Effector CD8-positive, alpha-beta T cell (primary cell): ENCODE results near the gene IQSEC3.
"Not testable (repeated sequence)": the region's sequence is repeated elsewhere in the genome, so short reads cannot be mapped to it uniquely, and the experiment has no call there.

Source experiments
- DNase-seq: peaks from one replicate; lab custom pipeline; 2025; lab: John Stamatoyannopoulos, UW

IQSEC3 gene

GRCh38 chr12:214003-214741 lies 147.6 kb downstream of the IQSEC3 start, which contains the start of gene SLC6A12:
Gene SLC6A12 (minus strand): TSS chr12:214157. CDS start chr12:209986, 4,171 bp downstream.
- DNase-seq = no peak

- DNase-seq = no peak
These were observed 148.5 kb downstream of the IQSEC3 start for GRCh38 chr12:215116-215515.

DNA sequence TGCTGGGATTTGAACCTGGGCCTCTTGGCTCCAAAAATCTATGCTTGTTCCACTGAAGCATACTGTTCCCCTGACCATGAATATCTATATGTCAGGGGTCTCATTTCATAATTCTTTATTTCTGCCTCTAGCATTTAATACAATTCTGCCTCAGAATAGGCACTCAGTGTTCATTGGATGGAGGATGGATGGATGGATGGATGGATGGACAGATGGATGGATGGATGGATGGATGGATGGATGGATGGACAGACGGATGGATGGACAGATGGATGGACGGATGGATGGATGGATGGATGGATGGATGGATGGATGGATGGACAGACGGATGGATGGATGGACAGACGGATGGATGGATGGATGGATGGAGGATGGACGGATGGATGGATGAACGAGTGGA lies 150.5 kb downstream of the IQSEC3 start:
- DNase-seq = not testable (repeated sequence)

- no peak for DNase-seq
These were observed 151.7 kb downstream of the IQSEC3 start for GRCh38 chr12:218221-218620.

- no peak for DNase-seq
These were observed 152.4 kb downstream of the IQSEC3 start for GRCh38 chr12:218728-219590.

- DNase-seq = no peak
These were observed 153.4 kb downstream of the IQSEC3 start for GRCh38 chr12:219891-220352.

DNA sequence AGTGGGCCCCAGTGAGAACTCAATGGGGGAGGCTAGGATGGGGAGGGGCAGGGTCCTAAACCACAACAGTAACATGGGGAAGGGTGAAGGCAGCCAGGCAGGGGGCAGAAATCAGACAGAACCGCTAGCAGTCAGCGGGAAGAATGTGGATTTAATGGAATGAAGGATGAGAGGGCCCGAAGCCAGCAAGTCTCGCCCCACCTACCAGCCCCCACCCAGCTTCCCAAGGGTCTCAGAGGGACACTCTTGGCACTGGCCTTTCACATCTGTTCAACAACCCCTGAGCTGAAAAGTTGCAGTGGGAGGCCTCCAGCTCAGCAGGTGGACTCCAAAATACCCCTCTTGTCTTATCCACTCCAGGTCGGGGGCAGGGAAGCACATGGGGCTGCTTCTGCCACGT lies 153.9 kb downstream of the IQSEC3 start:
- DNase-seq = no peak

- no peak for DNase-seq
These were observed 154.5 kb downstream of the IQSEC3 start for GRCh38 chr12:220946-221550.

DNA sequence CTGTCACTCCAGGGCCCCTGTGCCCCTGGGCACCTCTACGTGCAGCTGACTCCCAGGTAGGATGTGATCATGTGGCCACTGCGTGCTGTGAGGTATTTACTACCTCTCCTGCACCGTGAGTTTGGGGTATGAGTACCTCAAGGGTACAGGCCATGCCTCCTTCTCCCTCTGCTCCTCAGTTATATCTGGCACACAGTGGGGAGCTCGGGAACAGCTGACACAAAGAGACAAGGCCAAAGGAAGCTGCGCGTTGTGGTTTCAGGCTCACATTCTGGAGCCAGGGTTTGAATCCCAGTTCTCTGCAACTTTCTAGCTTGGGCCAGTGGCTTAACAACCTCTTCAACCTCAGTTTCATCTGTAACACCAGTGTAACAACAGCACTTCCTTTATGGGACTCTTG lies 155.2 kb downstream of the IQSEC3 start:
- DNase-seq = no peak

GRCh38 chr12:223841-224240 lies 157.3 kb downstream of the IQSEC3 start:
- no peak for DNase-seq

GRCh38 chr12:224330-224729 lies 157.8 kb downstream of the IQSEC3 start:
- DNase-seq = no peak

DNA sequence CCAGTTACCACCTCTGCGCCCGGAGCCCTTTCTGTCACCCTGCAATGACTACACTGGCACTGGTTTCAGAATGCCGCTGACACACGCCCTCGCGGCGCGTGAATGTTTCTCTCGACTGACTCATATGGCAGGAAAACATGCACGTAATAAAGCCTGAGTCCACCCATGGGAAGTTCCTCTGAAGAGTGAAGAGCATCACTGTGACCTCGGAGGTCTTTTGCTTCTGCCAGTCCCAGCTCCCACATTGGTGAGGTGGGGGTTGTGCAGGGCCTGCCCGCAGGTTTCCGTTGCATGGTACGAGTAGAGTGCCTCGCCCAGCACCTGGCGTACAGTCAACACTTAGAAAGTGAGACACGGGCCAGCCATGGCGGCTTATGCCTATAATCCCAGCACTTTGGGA lies 158.4 kb downstream of the IQSEC3 start:
- no peak for DNase-seq

DNA sequence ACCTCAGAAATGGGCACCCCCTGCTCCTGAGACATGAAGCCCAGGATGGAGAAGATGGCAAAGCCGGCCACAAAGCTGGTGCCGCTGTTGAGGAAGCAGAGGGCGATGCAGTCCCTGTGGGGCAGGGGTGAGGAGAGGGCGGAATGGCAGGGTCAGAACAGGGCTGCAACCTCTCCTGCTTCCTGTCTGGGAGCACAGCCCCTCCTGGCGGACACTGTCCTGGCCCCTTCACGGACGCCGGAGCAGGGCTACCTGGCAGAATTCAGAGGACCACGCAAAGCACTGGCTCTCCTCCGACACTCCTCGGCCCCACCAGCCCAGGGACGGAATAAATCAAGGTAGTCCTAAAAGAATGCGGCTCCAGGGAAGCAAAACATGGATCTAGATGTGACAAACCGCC lies 159.8 kb downstream of the IQSEC3 start:
- no peak for DNase-seq

DNA sequence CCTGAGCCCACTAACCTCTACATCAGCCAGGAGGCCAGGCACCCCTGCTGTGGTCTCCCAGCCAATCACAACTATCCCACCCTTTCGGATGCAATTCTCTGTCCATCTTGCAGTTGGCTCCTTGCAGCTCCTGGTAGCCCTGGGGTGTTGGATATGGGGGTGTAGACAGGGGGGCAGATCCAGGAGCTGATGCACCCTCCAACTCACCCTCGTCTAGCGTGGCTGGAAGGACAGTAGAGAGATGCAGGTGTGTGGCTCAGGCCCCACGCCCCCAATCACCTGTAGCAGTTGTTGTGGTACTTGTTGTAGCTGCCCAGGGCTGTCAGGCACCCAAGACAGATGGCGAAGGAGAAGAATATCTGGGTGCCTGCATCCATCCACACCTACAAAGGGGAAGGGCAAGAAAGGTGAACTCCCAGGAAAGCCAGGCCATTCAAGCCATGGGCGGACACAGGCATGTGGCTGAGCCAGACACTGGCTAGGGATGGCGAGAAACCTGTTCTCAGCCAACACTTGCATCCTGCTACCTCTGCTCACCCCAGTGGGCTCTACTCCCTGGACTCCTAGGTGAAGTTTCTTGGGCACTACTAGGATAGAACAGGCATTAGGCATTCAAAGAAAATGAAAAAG lies 160.8 kb downstream of the IQSEC3 start:
- DNase-seq = no peak
